ENCODE data around the gene OR5I1. TPM values are rescaled to one million over a fixed set of nuclear protein-coding genes. Genes with fewer than 3 reads are reported as not detected.

OR5I1 gene
- total RNA-seq, 1 experiment from 2014 or later, result not detected

- POLR2A ChIA-PET (ENCODE audit: low non-redundant PET), result no interaction called here
- no TSS peak for BruUV-seq (replicated peaks)
- Histone ChIP-seq H3K27ac (ENCODE audit: low read depth, low read length, poor library complexity, severe bottlenecking) (no peak overlapping the region), H3K9me3 (ENCODE audit: low read depth, low read length, poor library complexity, severe bottlenecking) (peaks cover 2% of the 10 kb centered on the region), H3K4me1 (ENCODE audit: insufficient read depth, low read length, poor library complexity, severe bottlenecking) (no peaks in the 10 kb centered on the region), H3K27me3 (replicated peaks; ENCODE audit: insufficient read depth, low read depth, low read length, poor library complexity) (no peaks in the 10 kb centered on the region), H3K4me3 (ENCODE audit: low read depth, low read length, poor library complexity, severe bottlenecking) (no peak overlapping the region), H3K36me3 (ENCODE audit: insufficient read depth, low read length, poor library complexity, severe bottlenecking) (no peaks in the 10 kb centered on the region)
- intact Hi-C loops (cut with micrococcal nuclease; ENCODE audit: unreplicated experiment), result no loop called here
- no peak for DNase-seq (ENCODE audit: low spot score)
- no peak for TF ChIP-seq CTCF (conservative IDR thresholded peaks at IDR 0.05; ENCODE audit: low read depth, low read length)
- no peak for TF ChIP-seq EZH2 (IDR thresholded peaks at IDR 0.05; ENCODE audit: borderline replicate concordance, low read depth, low read length, poor library complexity, severe bottlenecking)
- CTCF ChIA-PET, result no interaction called here
Measured at GRCh38 chr11:55967914-55968313, 31.7 kb upstream of the OR5I1 start.

GRCh38 chr11:55966391-55966790, 30.2 kb upstream of the OR5I1 start:
- intact Hi-C loops (cut with micrococcal nuclease; ENCODE audit: unreplicated experiment), result no loop called here
- Histone ChIP-seq H3K4me3 (ENCODE audit: low read depth, low read length, poor library complexity, severe bottlenecking) (no peak overlapping the region), H3K9me3 (ENCODE audit: low read depth, low read length, poor library complexity, severe bottlenecking) (peaks cover 2% of the 10 kb centered on the region), H3K27me3 (replicated peaks; ENCODE audit: insufficient read depth, low read depth, low read length, poor library complexity) (no peaks in the 10 kb centered on the region), H3K27ac (ENCODE audit: low read depth, low read length, poor library complexity, severe bottlenecking) (no peak overlapping the region), H3K4me1 (ENCODE audit: insufficient read depth, low read length, poor library complexity, severe bottlenecking) (no peaks in the 10 kb centered on the region), H3K36me3 (ENCODE audit: insufficient read depth, low read length, poor library complexity, severe bottlenecking) (no peaks in the 10 kb centered on the region)
- BruUV-seq (replicated peaks), result no TSS peak
- ChIA-PET CTCF (no interaction called here), POLR2A (ENCODE audit: low non-redundant PET) (no interaction called here)
- TF ChIP-seq EZH2 (IDR thresholded peaks at IDR 0.05; ENCODE audit: borderline replicate concordance, low read depth, low read length, poor library complexity, severe bottlenecking) (no peak), CTCF (conservative IDR thresholded peaks at IDR 0.05; ENCODE audit: low read depth, low read length) (no peak)
- DNase-seq (ENCODE audit: low spot score), result no peak

- Histone ChIP-seq H3K27ac (ENCODE audit: low read depth, low read length, poor library complexity, severe bottlenecking) (no peak overlapping the region), H3K4me1 (ENCODE audit: insufficient read depth, low read length, poor library complexity, severe bottlenecking) (no peaks in the 10 kb centered on the region), H3K27me3 (replicated peaks; ENCODE audit: insufficient read depth, low read depth, low read length, poor library complexity) (no peaks in the 10 kb centered on the region), H3K9me3 (ENCODE audit: low read depth, low read length, poor library complexity, severe bottlenecking) (no peaks in the 10 kb centered on the region), H3K36me3 (ENCODE audit: insufficient read depth, low read length, poor library complexity, severe bottlenecking) (no peaks in the 10 kb centered on the region), H3K4me3 (ENCODE audit: low read depth, low read length, poor library complexity, severe bottlenecking) (no peak overlapping the region)
- no TSS peak for BruUV-seq (replicated peaks)
- CTCF ChIA-PET, result no interaction called here
- DNase-seq (ENCODE audit: low spot score), result no peak
- intact Hi-C loops (cut with micrococcal nuclease; ENCODE audit: unreplicated experiment), result no loop called here
- TF ChIP-seq EZH2 (IDR thresholded peaks at IDR 0.05; ENCODE audit: borderline replicate concordance, low read depth, low read length, poor library complexity, severe bottlenecking), result no peak
- TF ChIP-seq CTCF (conservative IDR thresholded peaks at IDR 0.05; ENCODE audit: low read depth, low read length), result no peak
- POLR2A ChIA-PET (ENCODE audit: low non-redundant PET), result no interaction called here
Measured at GRCh38 chr11:55956521-55956920, 20.3 kb upstream of the OR5I1 start.

All from A673 (cell line).